SK-N-MC (cell line): ENCODE results near the gene MOSMO.

Source experiments
- EZH2 ChIP-seq: fragments of 200-600 bp; sonication (generic); IDR thresholded peaks from one replicate; pipeline ENCODE4 v1.6.1; 2017; ENCODE audit warnings: antibody characterized with exemption
- FOXP2 ChIP-seq: optimal IDR thresholded peaks from 2 replicates; pipeline ENCODE3; 2011; ENCODE audit warnings: mild to moderate bottlenecking, moderate library complexity; ENCODE audit not compliant: insufficient read depth; ENCODE audit errors: extremely low read length, control extremely low read depth
- POLR2AphosphoS5 ChIP-seq: IDR thresholded peaks from 2 replicates; pipeline ENCODE4 v1.6.1; 2012; ENCODE audit warnings: mild to moderate bottlenecking, low read depth, low read length, borderline replicate concordance

- TF ChIP-seq POLR2AphosphoS5 (no peak), FOXP2 (no peak), EZH2 (no peak)
Observed at GRCh38 chr16:22089910-22090309, 82.0 kb downstream of the MOSMO start.
